Small intestine (tissue), 7 donors: ENCODE measurements around the gene GPX4. TPM values are rescaled to one million over a fixed set of nuclear protein-coding genes. Genes with fewer than 3 reads are reported as not detected.

ENCODE experiments used
- DNase-seq, 2 donors: peaks; one replicate each; pipeline versions ENCODE4 v3.0.0 to v3.0.0-alpha.2; 2013
- FAIRE-seq: peaks from 2 replicates; lab custom pipeline; 2012; peaks lifted over from hg19 to GRCh38; lab: Jason Lieb, UNC
- H3K27ac ChIP-seq, 3 donors: one replicate each; pipeline ENCODE4 v1.5.1; 2013; ENCODE audit warnings: low read length in 2 of 3, mild to moderate bottlenecking in 2 of 3, control low read depth in 1 of 3, inconsistent platforms in 1 of 3, low read depth in 1 of 3, moderate library complexity in 1 of 3
- H3K27me3 ChIP-seq, 3 donors: one replicate each; pipeline ENCODE4 v1.6.1; 2013; ENCODE audit warnings: low read length in 3 of 3, inconsistent platforms in 1 of 3; ENCODE audit not compliant: control insufficient read depth in 3 of 3, insufficient read depth in 3 of 3
- H3K36me3 ChIP-seq, 3 donors: one replicate each; pipeline ENCODE4 v1.6.1; 2013; ENCODE audit warnings: low read length in 3 of 3, inconsistent platforms in 1 of 3, low read depth in 1 of 3, mild to moderate bottlenecking in 1 of 3, moderate library complexity in 1 of 3; ENCODE audit not compliant: control insufficient read depth in 3 of 3, insufficient read depth in 2 of 3
- H3K4me1 ChIP-seq, 3 donors: one replicate each; pipeline ENCODE4 v1.6.1; 2013; ENCODE audit warnings: low read length in 2 of 3, inconsistent platforms in 1 of 3, low read depth in 1 of 3, mild to moderate bottlenecking in 1 of 3, moderate library complexity in 1 of 3; ENCODE audit not compliant: control insufficient read depth in 3 of 3, insufficient read depth in 2 of 3
- H3K4me3 ChIP-seq, 3 donors: one replicate each; pipeline ENCODE4 v1.5.1; 2013; ENCODE audit warnings: low read length in 3 of 3, control low read depth in 1 of 3, inconsistent platforms in 1 of 3, low read depth in 1 of 3, mild to moderate bottlenecking in 1 of 3, moderate library complexity in 1 of 3
- H3K9me3 ChIP-seq, 2 donors: one replicate each; pipeline ENCODE4 v1.6.1; 2013; ENCODE audit warnings: low read depth in 1 of 2, low read length in 1 of 2; ENCODE audit not compliant: control insufficient read depth in 2 of 2, insufficient read depth in 1 of 2
- WGBS, 3 donors: extraction: QIAGEN DNeasy Blood & Tissue Kit; methylation state at CpG; one replicate each; pipeline ENCODE4 v1.1.7; 2013; 5-methylcytosine and 5-hydroxymethylcytosine counted together
- polyA plus RNA-seq, 4 donors: library from polyadenylated mRNA; stranded (reverse) in 3 of 4; unstranded in 1 of 4; fragments of 200-250 nt in 3 of 4; fragments of 120-200 nt in 1 of 4; gene quantifications; one replicate each; pipeline versions ENCODE4 v1.2.1 to v1.2.3, GENCODE V29; 2013
- donor health status: healthy with polysubstance abuse.
- donor health status: control.
- donor health status: control.
- donor health status: Bipolar disorder and iron deficiency.
- donor health status: healthy.

Gene GPX4
- polyA plus RNA-seq, 4 donors = 335 to 1,298 (median 781) TPM

GRCh38 chr19:1066251-1066747, 37.5 kb upstream of the GPX4 start:
- no peak for FAIRE-seq
- 25 to 41% (median 33%) methylated on average over 17 of the region's 17 CpGs for WGBS, 3 donors
- Histone ChIP-seq H3K27me3 (peaks cover 2 to 77% (median 5%) of the 10 kb centered on the region in 3 donors), H3K9me3 (peaks cover 0 to 10% of the 10 kb centered on the region in 2 donors), H3K4me1 (peaks cover 0 to 24% (median 0%) of the 10 kb centered on the region in 3 donors), H3K36me3 (no peaks in the 10 kb centered on the region), H3K4me3 (peak overlapping the region in 1 of 3 donors; percentile 38), H3K27ac (no peak overlapping the region)
- no peak for DNase-seq

DNA sequence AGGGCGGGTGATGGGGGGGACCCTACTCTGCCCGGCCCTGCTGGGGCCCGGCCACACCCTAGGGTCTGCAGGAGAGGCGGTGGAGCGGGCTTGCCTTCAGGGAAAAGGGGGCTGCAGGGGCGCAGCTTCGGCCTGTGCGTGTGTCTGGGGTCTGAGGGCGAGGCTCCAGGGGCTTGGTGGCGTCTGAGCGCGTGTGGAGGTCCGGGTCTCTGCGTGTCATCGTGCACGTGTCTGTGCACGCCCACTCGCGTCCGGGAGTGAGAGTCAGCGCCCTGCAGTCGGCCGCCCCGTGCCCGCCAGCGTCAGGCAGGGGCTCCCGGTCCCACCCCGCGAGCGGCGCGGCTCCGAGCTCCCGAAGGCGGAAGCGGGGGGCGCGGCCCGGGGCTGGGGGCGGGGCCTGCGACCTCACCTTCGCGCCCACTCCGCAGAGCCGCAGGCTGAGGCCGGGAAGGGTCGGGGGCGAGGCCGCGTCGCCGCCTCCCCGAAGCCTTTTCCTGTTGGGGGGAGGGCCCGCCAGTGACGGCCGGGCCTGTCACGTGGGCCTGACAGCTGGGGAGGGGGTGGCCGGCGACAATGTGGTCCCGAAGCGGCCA, 37.0 kb upstream of the GPX4 start, which contains the start of gene ARHGAP45:
TSS of gene ARHGAP45 (plus strand) at position 420 of the 593 bp plus-strand sequence. CDS start 239 bp downstream, outside the sequence.
- peak within 1 kb of the TSS; percentile 21 to 60 (median 38) for H3K4me3 ChIP-seq

GRCh38 chr19:1067341-1067957, 36.3 kb upstream of the GPX4 start:
- 3 to 4% (median 3%) methylated on average over 32 to 38 of the region's 38 CpGs for whole genome bisulfite sequencing, 3 donors
- Histone ChIP-seq H3K27ac (peak overlapping the region in 2 of 3 donors; percentile 66 to 83), H3K4me3 (peak overlapping the region; percentile 21 to 60 (median 38)), H3K9me3 (peaks cover 0 to 11% of the 10 kb centered on the region in 2 donors), H3K27me3 (peaks cover 5 to 88% (median 5%) of the 10 kb centered on the region in 3 donors), H3K4me1 (peaks cover 0 to 24% (median 0%) of the 10 kb centered on the region in 3 donors), H3K36me3 (no peaks in the 10 kb centered on the region)
- DNase-seq (no peak), FAIRE-seq (no peak)

More for the DNA sequence above, 37.0 kb upstream of the GPX4 start, which contains the start of gene ARHGAP45:
- H3K4me1 ChIP-seq = peaks cover 0 to 24% (median 0%) of the 10 kb centered on the region in 3 donors
- H3K27me3 ChIP-seq = peaks cover 5 to 82% (median 5%) of the 10 kb centered on the region in 3 donors
- H3K36me3 ChIP-seq = no peaks in the 10 kb centered on the region
- peak within 1 kb of the TSS in 2 of 3 donors; percentile 66 to 83 for H3K27ac ChIP-seq
- WGBS, 3 donors = 2 to 5% (median 3%) methylated on average over 47 to 61 of the region's 61 CpGs
- DNase-seq (peak in 1 of 2 donors; percentile 51), FAIRE-seq (no peak)
- H3K9me3 ChIP-seq = peaks cover 0 to 9% of the 10 kb centered on the region in 2 donors

- peaks cover 0 to 24% (median 0%) of the 10 kb centered on the region in 3 donors for H3K4me1 ChIP-seq
Observed at GRCh38 chr19:1068009-1069001, 35.5 kb upstream of the GPX4 start.

DNA sequence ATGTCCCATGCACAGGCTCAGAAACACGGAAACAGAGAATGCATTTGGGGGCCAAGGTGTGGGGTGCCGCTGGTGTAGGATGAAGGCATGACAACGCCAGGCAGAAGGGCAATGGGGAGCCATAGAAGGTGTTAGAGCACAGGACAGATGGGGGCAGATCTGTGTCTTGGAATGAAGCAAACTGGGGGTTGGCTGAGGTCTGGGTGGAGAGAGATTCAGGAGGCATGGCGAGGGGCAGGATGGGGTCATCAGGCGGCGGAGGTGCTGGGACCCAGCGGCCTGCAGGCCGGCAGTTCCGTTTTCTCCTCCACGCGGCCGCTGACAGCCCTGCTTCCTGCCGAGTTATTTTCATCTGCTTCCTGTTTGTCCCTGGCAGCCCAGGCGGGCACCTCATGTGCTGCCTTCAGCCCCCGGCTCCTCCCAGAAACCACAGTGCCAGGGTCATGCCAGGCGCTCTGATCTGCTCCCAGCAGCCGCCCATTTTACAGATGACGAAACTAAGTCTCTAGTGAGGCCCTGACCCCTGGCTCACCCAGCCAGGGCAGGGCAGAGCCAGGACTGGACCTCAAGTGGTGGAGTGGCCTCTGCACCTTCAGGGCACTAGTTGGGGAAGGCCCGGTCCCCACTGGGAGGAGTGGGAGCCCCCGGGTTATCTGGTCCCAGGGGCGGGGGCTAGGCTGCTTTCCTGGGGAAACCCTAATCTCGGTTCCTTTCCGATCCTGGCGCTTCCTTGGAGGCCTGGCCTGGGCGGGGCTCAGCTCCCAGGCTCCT, 34.6 kb upstream of the GPX4 start:
- Histone ChIP-seq H3K9me3 (peaks cover 0 to 4% of the 10 kb centered on the region in 2 donors), H3K36me3 (no peaks in the 10 kb centered on the region), H3K27ac (peak overlapping the region in 2 of 3 donors; percentile 27 to 46), H3K4me3 (peak overlapping the region in 2 of 3 donors; percentile 38 to 40), H3K27me3 (peaks cover 5 to 86% (median 5%) of the 10 kb centered on the region in 3 donors), H3K4me1 (peaks cover 0 to 24% (median 0%) of the 10 kb centered on the region in 3 donors)
- no peak for DNase-seq
- no peak for FAIRE-seq
- 12 to 31% (median 17%) methylated on average over 23 to 25 of the region's 25 CpGs for WGBS, 3 donors

More at GRCh38 chr19:1068009-1069001, 35.5 kb upstream of the GPX4 start:
- Histone ChIP-seq H3K36me3 (no peaks in the 10 kb centered on the region), H3K9me3 (peaks cover 0 to 6% of the 10 kb centered on the region in 2 donors), H3K27ac (peak overlapping the region in 2 of 3 donors; percentile 18 to 83), H3K27me3 (peaks cover 5 to 93% (median 5%) of the 10 kb centered on the region in 3 donors), H3K4me3 (peak overlapping the region; percentile 21 to 60 (median 38))
- FAIRE-seq = no peak
- 48 to 67% (median 54%) methylated on average over 37 to 45 of the region's 45 CpGs for WGBS, 3 donors
- no peak for DNase-seq

DNA sequence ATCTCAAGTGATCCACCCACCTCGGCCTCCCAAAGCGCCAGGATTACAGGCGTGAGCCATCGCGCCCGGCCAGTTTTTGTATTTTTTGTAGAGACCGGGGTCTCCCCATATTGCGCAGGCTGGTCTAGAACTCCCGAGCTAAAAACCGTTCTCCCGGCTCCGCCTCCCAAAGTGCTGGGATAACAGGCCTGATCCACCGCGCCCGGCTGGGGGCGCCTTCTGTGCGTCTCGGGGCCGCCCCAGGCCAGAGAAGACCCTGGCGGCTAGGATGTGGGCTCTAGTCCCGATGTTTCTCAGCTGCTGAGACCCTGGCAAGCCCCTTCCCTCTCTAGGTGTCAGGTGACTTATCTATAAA, 33.2 kb upstream of the GPX4 start:
- FAIRE-seq = no peak
- Histone ChIP-seq H3K9me3 (peaks cover 0 to 4% of the 10 kb centered on the region in 2 donors), H3K27ac (no peak overlapping the region), H3K27me3 (peaks cover 5 to 73% (median 5%) of the 10 kb centered on the region in 3 donors), H3K36me3 (no peaks in the 10 kb centered on the region), H3K4me3 (no peak overlapping the region), H3K4me1 (peaks cover 0 to 14% (median 4%) of the 10 kb centered on the region in 3 donors)
- no peak for DNase-seq
- WGBS, 3 donors = 8 to 39% (median 34%) methylated on average over 21 of the region's 21 CpGs

- DNase-seq = no peak
- H3K4me3 ChIP-seq = no peak overlapping the region
- WGBS, 3 donors = 10 to 31% (median 30%) methylated on average over 73 to 99 of the region's 99 CpGs
Observed at GRCh38 chr19:1070931-1071791, 32.6 kb upstream of the GPX4 start.

More at GRCh38 chr19:1070931-1071791, 32.6 kb upstream of the GPX4 start:
- no peak for FAIRE-seq
- peaks cover 5 to 73% (median 5%) of the 10 kb centered on the region in 3 donors for H3K27me3 ChIP-seq
- no peak overlapping the region for H3K27ac ChIP-seq
- H3K4me1 ChIP-seq = peaks cover 0 to 8% (median 4%) of the 10 kb centered on the region in 3 donors
- no peaks in the 10 kb centered on the region for H3K36me3 ChIP-seq
- H3K9me3 ChIP-seq = peaks cover 0 to 4% of the 10 kb centered on the region in 2 donors
